HPDE6-E6E7 (cell line): ENCODE measurements around the gene ITGA1.
"Not testable (repeated sequence)": the region's sequence is repeated elsewhere in the genome, so short reads cannot be mapped to it uniquely, and the experiment has no call there.

ENCODE experiments used
- DNase-seq: peaks from one replicate; pipeline ENCODE4 v3.0.0; 2011; ENCODE audit warnings: missing footprints; ENCODE audit errors: extremely low spot score

ITGA1 gene

DNA sequence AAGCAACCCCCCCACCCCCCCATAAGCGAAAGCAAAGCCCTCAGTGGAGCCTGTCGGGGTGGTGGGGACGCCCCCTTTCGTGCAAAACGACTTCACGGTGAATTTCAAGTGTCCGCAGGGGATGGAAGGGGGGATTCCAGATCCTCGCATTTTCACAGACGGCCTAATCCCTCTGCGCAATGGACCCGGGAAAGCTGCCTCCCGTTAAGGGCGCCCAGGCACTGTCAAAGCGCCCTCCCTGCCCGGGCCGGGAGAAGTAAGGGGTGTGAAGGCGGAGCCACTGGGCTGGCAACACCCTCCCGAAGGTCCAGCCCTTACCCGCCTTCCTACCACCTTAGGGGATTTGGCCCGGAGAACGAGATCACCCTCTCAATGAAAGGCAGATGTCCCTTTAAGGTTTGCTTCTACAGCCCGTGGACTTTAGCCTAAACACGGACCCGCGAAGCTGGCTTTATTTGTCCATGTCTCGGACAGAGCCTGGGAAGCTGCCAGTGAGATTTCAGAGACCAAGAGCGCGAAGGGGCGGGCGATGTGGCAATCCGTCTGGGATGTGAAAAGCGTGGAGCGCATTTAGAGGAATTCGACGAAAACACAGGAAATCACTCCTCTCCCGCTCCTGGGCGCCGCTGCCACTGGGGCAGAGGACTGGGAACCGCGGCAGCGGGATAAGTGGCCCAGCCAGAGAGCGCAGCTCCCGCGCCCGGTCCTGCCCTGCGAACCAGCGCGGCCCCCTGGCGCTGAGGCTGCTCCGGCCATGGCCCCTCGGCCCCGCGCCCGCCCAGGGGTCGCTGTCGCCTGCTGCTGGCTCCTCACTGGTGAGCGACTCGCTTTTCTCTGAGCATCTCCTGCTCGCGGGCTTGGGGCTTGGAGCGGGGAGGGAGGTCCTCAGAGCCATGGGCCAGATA is at the start of gene ITGA1, which contains the start of gene PELO:
Gene ITGA1, plus strand, starts transcription at position 317 of the 905 bp plus-strand sequence. Its CDS starts 438 bp downstream, at position 755.
Gene PELO, plus strand, starts transcription at position 317 of the 905 bp plus-strand sequence. CDS start 12,479 bp downstream, outside the sequence.
- peak; percentile 60 for DNase-seq

DNA sequence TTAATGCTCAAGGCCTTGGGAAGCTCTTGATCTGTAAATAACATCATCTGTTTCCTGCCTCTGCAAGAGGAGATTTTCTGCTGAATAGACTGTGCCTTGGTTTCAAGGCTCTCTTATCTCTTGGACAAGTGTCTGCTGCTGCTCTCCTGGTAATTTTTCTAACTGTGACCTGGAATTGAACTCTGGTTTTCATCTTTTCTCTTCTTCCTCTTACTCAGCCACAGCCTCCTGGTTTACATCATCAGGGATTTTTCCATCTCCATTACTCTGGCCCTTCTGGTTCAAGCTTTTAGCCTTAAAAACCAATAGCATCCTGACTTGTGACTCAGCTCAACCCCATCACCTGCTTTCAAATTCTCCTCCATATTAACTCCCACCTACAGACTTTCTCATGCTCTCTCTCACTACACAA is 49.6 kb upstream of the ITGA1 start:
- no peak for DNase-seq

GRCh38 chr5:52740007-52740406 is 47.7 kb upstream of the ITGA1 start:
- no peak for DNase-seq

- DNase-seq: no peak
These were observed 44.7 kb upstream of the ITGA1 start for GRCh38 chr5:52743012-52743411.

- no peak for DNase-seq
These were observed 44.2 kb upstream of the ITGA1 start for GRCh38 chr5:52743529-52743928.

GRCh38 chr5:52743970-52744369 is 43.7 kb upstream of the ITGA1 start:
- no peak for DNase-seq

- DNase-seq: not testable (repeated sequence)
These were observed 42.8 kb upstream of the ITGA1 start for GRCh38 chr5:52744867-52745458.

- DNase-seq: no peak
These were observed 41.2 kb upstream of the ITGA1 start for GRCh38 chr5:52746539-52746938.

DNA sequence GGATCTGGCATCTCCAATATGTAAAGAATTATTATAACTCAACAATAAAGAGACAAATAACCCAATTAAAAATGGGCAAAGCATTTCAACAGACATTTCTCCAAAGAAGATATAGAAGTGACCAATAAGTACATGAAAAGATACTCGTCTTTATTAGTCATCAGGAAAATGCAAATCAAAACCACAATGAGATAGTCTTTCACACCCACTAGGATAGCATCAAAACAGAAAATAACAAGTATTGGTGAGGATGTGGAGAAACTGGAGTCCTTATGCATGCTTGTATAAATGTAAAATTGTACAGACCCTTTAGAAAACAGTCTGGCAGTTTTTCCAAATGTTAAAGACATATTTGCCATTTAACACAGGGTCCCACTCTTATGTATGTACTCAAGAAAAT is 39.1 kb upstream of the ITGA1 start:
- no peak for DNase-seq

- DNase-seq: no peak
These were observed 38.0 kb upstream of the ITGA1 start for GRCh38 chr5:52749666-52750065.

GRCh38 chr5:52751137-52751536 is 36.6 kb upstream of the ITGA1 start:
- DNase-seq: no peak

- no peak for DNase-seq
These were observed 33.7 kb upstream of the ITGA1 start for GRCh38 chr5:52754051-52754450.

DNA sequence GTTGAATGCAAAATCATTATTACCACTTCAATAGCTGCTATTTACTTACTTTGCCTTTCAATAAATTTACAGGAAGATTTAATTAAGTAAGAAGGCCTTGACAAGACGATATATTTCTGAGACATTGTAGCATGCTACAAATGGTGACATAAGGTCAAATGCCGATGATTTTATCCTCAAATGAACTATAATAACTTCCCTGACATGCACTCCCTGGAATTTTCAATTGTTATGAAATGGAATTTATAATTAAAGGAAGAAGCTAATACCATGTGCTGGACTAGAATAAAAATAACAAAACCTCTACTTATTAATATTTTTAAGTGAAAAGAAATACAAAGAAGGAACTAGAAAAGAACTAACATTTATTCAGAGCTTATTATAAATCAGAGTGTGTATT is 30.2 kb upstream of the ITGA1 start:
- DNase-seq: no peak

GRCh38 chr5:52758014-52758413 is 29.7 kb upstream of the ITGA1 start:
- no peak for DNase-seq

DNA sequence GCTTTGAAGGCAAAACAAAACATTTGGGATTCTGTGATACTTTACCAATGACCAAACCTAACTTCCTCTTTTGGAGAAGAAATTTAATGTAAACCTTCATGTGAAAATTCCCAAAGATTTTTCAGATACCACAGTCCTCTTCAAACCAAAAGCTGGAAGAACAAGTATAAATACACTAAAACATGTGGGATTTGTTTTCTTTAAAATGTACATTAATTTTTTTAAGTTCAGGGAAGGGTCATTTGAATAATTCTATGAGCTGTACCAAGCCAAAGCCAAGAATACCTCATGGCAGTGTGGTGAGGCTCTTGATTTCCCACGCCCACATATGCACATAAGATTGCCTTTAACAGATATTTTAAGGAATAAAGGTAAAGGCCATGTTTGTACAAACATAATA is 28.4 kb upstream of the ITGA1 start:
- DNase-seq: no peak

DNA sequence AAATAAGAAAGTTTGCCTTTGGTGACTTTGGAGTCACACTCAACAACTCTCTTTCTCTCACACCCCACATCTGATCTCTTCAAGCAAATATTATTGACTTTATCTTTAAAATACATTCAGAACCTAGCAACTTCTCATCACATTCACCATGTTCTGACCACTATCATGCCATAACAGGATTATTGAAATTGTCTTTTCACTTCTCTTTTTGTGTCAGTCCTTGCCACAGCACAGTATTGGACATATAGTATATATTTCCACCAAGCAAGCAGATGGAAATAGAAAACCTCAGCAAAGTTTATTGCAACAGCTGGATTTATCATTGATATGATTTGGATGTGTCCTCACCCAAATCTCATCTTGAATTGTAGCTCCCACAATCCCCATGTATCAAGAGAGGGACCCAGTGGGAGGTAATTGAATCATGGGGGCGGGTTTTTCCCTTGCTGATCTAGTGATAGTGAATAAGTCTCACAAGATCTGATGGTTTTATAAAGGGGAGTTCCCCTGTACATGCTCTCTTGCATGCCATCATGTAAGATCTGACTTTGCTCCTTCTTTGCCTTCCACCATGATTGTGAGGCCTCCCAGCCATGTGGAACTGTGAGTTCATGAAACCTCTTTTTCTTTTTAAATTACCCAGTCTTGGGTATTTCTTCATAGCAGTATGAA is 26.9 kb upstream of the ITGA1 start:
- DNase-seq: no peak

DNA sequence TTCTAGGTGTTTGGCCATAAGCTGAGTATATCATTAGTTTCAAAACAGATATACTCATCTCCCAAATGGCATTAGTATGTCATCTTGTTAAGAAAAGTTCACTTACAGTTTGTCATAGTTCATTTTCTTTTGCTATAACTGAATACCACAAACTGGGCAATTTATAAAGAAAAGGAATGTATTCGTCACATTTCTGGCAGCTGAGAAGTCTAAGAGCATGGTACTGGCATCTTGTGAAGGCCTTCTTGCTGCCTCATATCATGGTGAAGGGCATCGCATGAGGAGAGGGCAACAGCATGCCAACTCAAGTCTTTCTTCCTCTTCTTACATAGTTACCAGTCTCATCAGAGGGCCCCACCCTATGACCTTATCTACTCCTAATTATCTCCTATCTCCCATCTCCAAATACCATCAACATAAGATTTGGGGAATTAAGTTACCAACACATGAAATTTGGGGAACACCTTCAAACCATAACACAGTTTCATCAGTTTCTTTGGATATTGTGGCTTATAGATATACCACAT is 20.4 kb upstream of the ITGA1 start:
- no peak for DNase-seq

DNA sequence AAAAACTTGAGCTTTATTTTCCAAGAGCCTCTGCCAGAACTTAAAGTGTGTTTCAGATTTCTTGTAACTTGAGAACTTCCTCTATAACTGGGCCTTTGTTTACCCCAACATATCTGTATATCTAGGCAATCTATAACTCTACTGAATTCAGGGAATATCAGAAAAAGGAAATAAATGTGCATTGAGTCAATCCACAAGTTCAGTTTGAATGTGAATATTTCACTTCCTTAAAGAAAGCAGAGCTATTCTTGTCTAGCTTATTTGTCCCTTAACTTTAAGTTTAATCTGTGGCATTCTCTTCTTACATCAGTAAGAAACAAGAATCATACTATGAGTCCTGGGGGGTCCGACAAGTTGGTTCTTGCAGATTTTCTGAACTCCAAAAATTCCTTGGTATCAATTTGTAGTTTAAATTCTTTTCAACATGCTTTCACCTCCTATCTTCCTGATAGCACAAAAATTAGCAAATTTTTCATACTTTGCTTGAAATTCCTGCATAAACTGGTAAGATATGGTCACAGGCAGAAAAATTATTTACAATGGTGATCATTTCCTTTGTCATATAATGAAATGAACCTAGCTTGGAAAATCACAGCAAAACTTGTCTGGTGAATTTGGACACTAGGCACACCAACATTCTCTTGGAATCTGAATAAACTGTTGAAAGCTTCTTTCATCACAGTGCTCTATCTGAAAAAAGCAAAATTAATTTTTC is 19.8 kb upstream of the ITGA1 start:
- DNase-seq: no peak

DNA sequence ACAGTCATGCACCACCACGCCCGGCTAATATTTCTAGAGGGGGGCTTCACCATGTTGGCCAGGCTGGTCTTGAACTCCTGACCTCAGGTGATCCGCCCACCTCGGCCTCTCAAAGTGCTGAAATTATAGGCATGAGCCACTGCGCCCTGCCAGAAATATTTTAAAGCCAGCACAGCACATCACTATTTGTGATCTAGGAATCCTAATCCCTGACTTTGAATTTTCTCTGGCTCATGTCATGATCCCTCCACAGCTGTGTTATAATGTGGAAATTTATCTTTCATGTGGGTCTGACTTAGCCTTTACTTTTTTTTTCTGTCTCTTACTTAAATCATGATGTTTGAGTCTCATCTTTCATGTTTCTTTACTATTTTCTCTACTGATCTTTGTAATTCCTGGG is 18.7 kb upstream of the ITGA1 start:
- no peak for DNase-seq

DNA sequence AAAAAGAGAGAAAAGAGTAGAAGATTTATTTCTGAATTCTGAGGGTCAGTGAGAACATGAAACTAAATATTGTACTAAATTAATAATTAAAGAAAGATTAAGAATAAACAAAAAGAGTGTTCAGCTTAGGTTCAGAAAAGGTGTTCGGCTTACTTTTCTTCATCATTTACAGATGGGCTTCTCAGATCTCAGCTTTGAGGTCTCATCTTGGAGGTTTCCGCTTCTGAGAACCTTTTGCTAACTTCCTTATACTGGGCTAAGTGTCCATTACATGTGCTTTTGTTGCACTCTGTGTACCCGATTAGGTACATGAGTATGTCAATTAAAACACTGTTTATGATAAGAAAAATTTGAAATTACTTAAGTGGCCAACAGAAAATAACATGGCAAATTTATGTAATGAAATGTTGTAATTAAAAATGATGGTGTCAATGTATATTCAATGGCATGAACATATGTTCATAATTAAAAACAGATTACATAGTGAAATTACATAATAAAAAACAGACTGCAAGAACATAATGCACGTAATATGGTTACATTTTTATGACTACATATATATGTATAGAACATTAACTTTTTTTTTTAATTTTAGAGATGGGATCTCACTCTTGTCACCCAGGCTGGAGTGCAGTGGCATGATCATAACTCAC is 17.3 kb upstream of the ITGA1 start:
- no peak for DNase-seq
